Small intestine (tissue), 7 donors: ENCODE results near the gene FBXL16. TPM values are rescaled to one million over a fixed set of nuclear protein-coding genes. Genes with fewer than 3 reads are reported as not detected.
"Not testable (repeated sequence)": the region's sequence is repeated elsewhere in the genome, so short reads cannot be mapped to it uniquely, and the experiment has no call there.

Experiments used
- DNase-seq, 2 donors: peaks; one replicate each; pipeline versions ENCODE4 v3.0.0 to v3.0.0-alpha.2; 2013
- FAIRE-seq: peaks from 2 replicates; lab custom pipeline; 2012; peaks lifted over from hg19 to GRCh38; lab: Jason Lieb, UNC
- H3K27ac ChIP-seq, 3 donors: one replicate each; pipeline ENCODE4 v1.5.1; 2013; ENCODE audit warnings: low read length in 2 of 3, mild to moderate bottlenecking in 2 of 3, control low read depth in 1 of 3, inconsistent platforms in 1 of 3, low read depth in 1 of 3, moderate library complexity in 1 of 3
- H3K27me3 ChIP-seq, 3 donors: one replicate each; pipeline ENCODE4 v1.6.1; 2013; ENCODE audit warnings: low read length in 3 of 3, inconsistent platforms in 1 of 3; ENCODE audit not compliant: control insufficient read depth in 3 of 3, insufficient read depth in 3 of 3
- H3K36me3 ChIP-seq, 3 donors: one replicate each; pipeline ENCODE4 v1.6.1; 2013; ENCODE audit warnings: low read length in 3 of 3, inconsistent platforms in 1 of 3, low read depth in 1 of 3, mild to moderate bottlenecking in 1 of 3, moderate library complexity in 1 of 3; ENCODE audit not compliant: control insufficient read depth in 3 of 3, insufficient read depth in 2 of 3
- H3K4me1 ChIP-seq, 3 donors: one replicate each; pipeline ENCODE4 v1.6.1; 2013; ENCODE audit warnings: low read length in 2 of 3, inconsistent platforms in 1 of 3, low read depth in 1 of 3, mild to moderate bottlenecking in 1 of 3, moderate library complexity in 1 of 3; ENCODE audit not compliant: control insufficient read depth in 3 of 3, insufficient read depth in 2 of 3
- H3K4me3 ChIP-seq, 3 donors: one replicate each; pipeline ENCODE4 v1.5.1; 2013; ENCODE audit warnings: low read length in 3 of 3, control low read depth in 1 of 3, inconsistent platforms in 1 of 3, low read depth in 1 of 3, mild to moderate bottlenecking in 1 of 3, moderate library complexity in 1 of 3
- H3K9me3 ChIP-seq, 2 donors: one replicate each; pipeline ENCODE4 v1.6.1; 2013; ENCODE audit warnings: low read depth in 1 of 2, low read length in 1 of 2; ENCODE audit not compliant: control insufficient read depth in 2 of 2, insufficient read depth in 1 of 2
- WGBS, 3 donors: extraction: QIAGEN DNeasy Blood & Tissue Kit; methylation state at CpG; one replicate each; pipeline ENCODE4 v1.1.7; 2013; 5-methylcytosine and 5-hydroxymethylcytosine counted together
- polyA plus RNA-seq, 4 donors: library from polyadenylated mRNA; stranded (reverse) in 3 of 4; unstranded in 1 of 4; fragments of 200-250 nt in 3 of 4; fragments of 120-200 nt in 1 of 4; gene quantifications; one replicate each; pipeline versions ENCODE4 v1.2.1 to v1.2.3, GENCODE V29; 2013
- donor health status: healthy with polysubstance abuse.
- donor health status: control.
- donor health status: control.
- donor health status: Bipolar disorder and iron deficiency.
- donor health status: healthy.

Gene FBXL16
- polyA plus RNA-seq, 4 donors: 0.81 to 3.4 (median 1.2) TPM

GRCh38 chr16:694863-695354 is 10.7 kb downstream of the FBXL16 start:
- Histone ChIP-seq H3K4me3 (peak overlapping the region in 1 of 3 donors; percentile 28), H3K9me3 (no peaks in the 10 kb centered on the region), H3K36me3 (no peaks in the 10 kb centered on the region), H3K4me1 (peaks cover 0 to 14% (median 3%) of the 10 kb centered on the region in 3 donors), H3K27ac (no peak overlapping the region), H3K27me3 (peaks cover 3 to 67% (median 7%) of the 10 kb centered on the region in 3 donors)
- no peak for FAIRE-seq
- 1 to 2% (median 1%) methylated on average over 32 to 37 of the region's 37 CpGs for WGBS, 3 donors
- DNase-seq: no peak

DNA sequence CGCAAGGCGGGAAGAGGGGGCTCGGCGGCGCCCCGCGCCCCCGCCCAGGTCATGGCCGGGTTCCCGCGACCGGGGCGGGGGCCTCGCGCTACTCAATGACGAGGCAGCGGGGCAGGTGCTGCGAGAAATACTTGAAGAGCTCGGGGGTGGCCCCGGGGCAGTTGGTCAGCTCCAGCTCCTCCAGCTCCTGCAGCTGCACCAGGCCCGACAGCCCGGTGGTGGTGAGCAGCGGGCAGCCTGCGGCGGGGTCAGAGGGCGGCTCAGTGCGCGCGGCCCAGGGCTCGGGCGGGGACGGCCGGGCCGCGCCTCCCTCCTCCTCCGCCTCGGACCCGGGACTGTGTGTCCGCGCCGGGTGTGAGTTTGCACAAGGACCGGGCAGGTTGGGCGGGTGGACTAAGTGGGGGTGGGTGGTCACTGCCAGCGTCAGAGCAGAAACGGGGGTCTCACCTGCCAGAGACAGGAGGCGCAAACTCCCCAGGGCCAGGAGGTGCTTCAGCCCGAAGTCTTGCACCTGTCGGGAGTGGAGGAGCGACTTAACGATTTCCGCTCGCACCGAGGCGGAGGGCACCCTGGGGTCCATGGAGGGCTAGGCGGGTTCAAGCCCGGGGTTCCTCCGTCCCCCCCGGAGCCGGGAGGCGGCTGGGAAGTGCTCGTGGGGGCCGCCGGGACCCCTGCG is 11.3 kb downstream of the FBXL16 start:
- Histone ChIP-seq H3K4me1 (peaks cover 3 to 20% (median 6%) of the 10 kb centered on the region in 3 donors), H3K27ac (no peak overlapping the region), H3K27me3 (peaks cover 3 to 61% (median 5%) of the 10 kb centered on the region in 3 donors), H3K36me3 (no peaks in the 10 kb centered on the region), H3K9me3 (no peaks in the 10 kb centered on the region), H3K4me3 (peak overlapping the region in 1 of 3 donors; percentile 28)
- DNase-seq: no peak
- WGBS, 3 donors: 2% methylated on average over 38 to 64 of the region's 64 CpGs
- FAIRE-seq: no peak

- WGBS, 3 donors: 1 to 7% (median 7%) methylated on average over 16 to 37 of the region's 37 CpGs
- Histone ChIP-seq H3K27ac (no peak overlapping the region), H3K9me3 (no peaks in the 10 kb centered on the region), H3K36me3 (no peaks in the 10 kb centered on the region), H3K4me1 (peaks cover 6 to 24% (median 8%) of the 10 kb centered on the region in 3 donors), H3K4me3 (peak overlapping the region in 1 of 3 donors; percentile 28), H3K27me3 (peaks cover 3 to 56% (median 5%) of the 10 kb centered on the region in 3 donors)
- no peak for FAIRE-seq
- DNase-seq: peak in 1 of 2 donors; percentile 26
Observed at GRCh38 chr16:693766-694165, 11.8 kb downstream of the FBXL16 start.

GRCh38 chr16:693364-693763 is 12.2 kb downstream of the FBXL16 start:
- H3K27me3 ChIP-seq: peaks cover 3 to 53% (median 5%) of the 10 kb centered on the region in 3 donors

GRCh38 chr16:692356-693108 is 13.1 kb downstream of the FBXL16 start:
- no peak overlapping the region for H3K27ac ChIP-seq
- H3K4me3 ChIP-seq: no peak overlapping the region
- WGBS, 3 donors: 39 to 59% (median 50%) methylated on average over 10 of the region's 10 CpGs
- H3K9me3 ChIP-seq: no peaks in the 10 kb centered on the region
- peaks cover 0 to 6% (median 0%) of the 10 kb centered on the region in 3 donors for H3K36me3 ChIP-seq
- peaks cover 3 to 51% (median 5%) of the 10 kb centered on the region in 3 donors for H3K27me3 ChIP-seq
- peaks cover 6 to 24% (median 8%) of the 10 kb centered on the region in 3 donors for H3K4me1 ChIP-seq
- DNase-seq (no peak), FAIRE-seq (no peak)

More at GRCh38 chr16:693364-693763, 12.2 kb downstream of the FBXL16 start:
- Histone ChIP-seq H3K36me3 (no peaks in the 10 kb centered on the region), H3K27ac (no peak overlapping the region), H3K9me3 (no peaks in the 10 kb centered on the region), H3K4me1 (peaks cover 6 to 24% (median 8%) of the 10 kb centered on the region in 3 donors), H3K4me3 (no peak overlapping the region)
- no peak for DNase-seq
- 18 to 34% (median 32%) methylated on average over 18 to 22 of the region's 22 CpGs for WGBS, 3 donors
- FAIRE-seq: no peak

GRCh38 chr16:691242-691641 is 14.4 kb downstream of the FBXL16 start:
- Histone ChIP-seq H3K36me3 (peaks cover 0 to 19% (median 2%) of the 10 kb centered on the region in 3 donors), H3K4me1 (peaks cover 6 to 24% (median 8%) of the 10 kb centered on the region in 3 donors), H3K27me3 (peaks cover 0 to 45% (median 3%) of the 10 kb centered on the region in 3 donors)
- H3K4me3 ChIP-seq, DNase-seq, H3K9me3 ChIP-seq, FAIRE-seq, H3K27ac ChIP-seq: not testable (repeated sequence)
- WGBS, 3 donors: 82 to 90% (median 88%) methylated on average over 16 of the region's 16 CpGs

- Histone ChIP-seq H3K36me3 (peaks cover 0 to 36% (median 4%) of the 10 kb centered on the region in 3 donors), H3K4me3 (peak overlapping the region; percentile 68 to 93 (median 88)), H3K27ac (peak overlapping the region; percentile 62 to 75 (median 68)), H3K27me3 (peaks cover 0 to 27% (median 0%) of the 10 kb centered on the region in 3 donors), H3K9me3 (no peaks in the 10 kb centered on the region), H3K4me1 (peaks cover 3 to 9% (median 8%) of the 10 kb centered on the region in 3 donors)
- 77 to 83% (median 79%) methylated on average over 26 of the region's 26 CpGs for WGBS, 3 donors
- DNase-seq (no peak), FAIRE-seq (no peak)
Observed at GRCh38 chr16:689175-689897, 16.3 kb downstream of the FBXL16 start.
